Heart right ventricle (tissue), 16 donors: ENCODE results near the gene PIAS3. TPM values are rescaled to one million over a fixed set of nuclear protein-coding genes. Genes with fewer than 3 reads are reported as not detected.

Experiments
- ATAC-seq, 8 donors: fragments of 200-7000 bp; cut with Tn5 transposase; one replicate each; pipeline ENCODE4 v1.9.1; 2020; ENCODE audit warnings: mild to moderate bottlenecking in 8 of 8, moderate library complexity in 8 of 8, moderate number of reproducible peaks in 1 of 8
- DNase-seq, 2 donors: peaks; one replicate each; pipeline ENCODE4 v3.0.0-alpha.2; 2020
- H3K27ac ChIP-seq, 10 donors: fragments of 200-600 bp; sonication (generic) in 2 of 10; one replicate each; pipeline versions ENCODE4 v1.5.0 to v1.8.0; 2020 to 2022; ENCODE audit warnings: mild to moderate bottlenecking in 3 of 10
- H3K27me3 ChIP-seq, 7 donors: fragments of 200-600 bp; one replicate each; pipeline ENCODE4 v1.8.0; 2021 to 2022; ENCODE audit warnings: mild to moderate bottlenecking in 2 of 7
- H3K36me3 ChIP-seq, 9 donors: fragments of 200-600 bp; sonication (generic) in 1 of 9; one replicate each; pipeline versions ENCODE4 v1.5.0 to v1.8.0; 2020 to 2022; ENCODE audit warnings: mild to moderate bottlenecking in 2 of 9
- H3K4me1 ChIP-seq, 9 donors: fragments of 200-600 bp; sonication (generic) in 1 of 9; one replicate each; pipeline versions ENCODE4 v1.5.0 to v1.8.0; 2020 to 2022; ENCODE audit warnings: mild to moderate bottlenecking in 4 of 9
- H3K4me3 ChIP-seq, 10 donors: fragments of 200-600 bp; sonication (generic) in 2 of 10; one replicate each; pipeline versions ENCODE4 v1.5.0 to v1.8.0; 2020 to 2022; ENCODE audit warnings: mild to moderate bottlenecking in 7 of 10, moderate library complexity in 2 of 10
- H3K9me3 ChIP-seq, 11 donors: fragments of 200-600 bp in 10 of 11; sonication (generic) in 2 of 11; one replicate each; pipeline versions ENCODE4 v1.5.0 to v1.8.0; 2013 to 2022; ENCODE audit warnings: mild to moderate bottlenecking in 2 of 11, control low read depth in 1 of 11, moderate library complexity in 1 of 11
- WGBS, 2 donors: extraction: QIAGEN DNeasy Blood & Tissue Kit; methylation state at CpG; one replicate each; pipeline ENCODE4 v1.1.7; 2013; ENCODE audit warnings: inconsistent platforms in 1 of 2; 5-methylcytosine and 5-hydroxymethylcytosine counted together
- intact Hi-C, 10 donors: fragments of 100-400 bp; cut with DNase I; formaldehyde crosslinking; loops; one replicate each; pipeline versions ENCODE4 v1.11.1 to v1.14.2; 2022
- polyA plus RNA-seq, 2 donors: library from polyadenylated mRNA; stranded (reverse); fragments of 200-250 nt; gene quantifications; one replicate each; pipeline ENCODE4 v1.2.3, GENCODE V29; 2013
- total RNA-seq, 10 donors: library from RNA; stranded (reverse); fragmentation: NEBNext Ultra II Directional in 3 of 10; extraction: Animal tissue kit (Norgen Biotek cat#: 25700) in 3 of 10; gene quantifications; one replicate each; pipeline versions ENCODE4 v1.2.1 to v1.2.4, GENCODE V29; 2021 to 2023
- TF ChIP-seq, protein P1 (sequence below), 9 donors: fragments of 200-600 bp; sonication (generic) in 2 of 9; IDR thresholded peaks; one replicate each; pipeline versions ENCODE4 v1.5.0 to v1.8.0; 2021 to 2022; ENCODE audit warnings: antibody characterized with exemption in 9 of 9, mild to moderate bottlenecking in 5 of 9, moderate library complexity in 1 of 9
- donor health status: Arrhythmogenic right ventricular cardiomyopathy.
- donor health status: ischemic (EF 13 %, LVEDD 7.1; RV severe dilation, severe dysfunction).
- donor health status: healthy with polysubstance abuse.
- donor health status: DM: no; HTN: yes; CAD: no.
- donor health status: DM: no; HTN: no; CAD: no.
- donor health status: ischemic (EF 25% LVEDD 6.9; RV normal size, moderate dysfunction).
- donor health status: ischemic (EF 25% LVEDD 5.7; RV mildly dilated, moderate dysfunction).
- donor health status: healthy.
- donor health status: DM: yes; HTN: yes; CAD: no.
- donor health status: Ischemic cardiomyopathy.
- donor health status: ischemic (EF 35%, LVEDD 5.7; RV mildly dilated, moderate dysfunction).
- donor health status: nonischemic (EF 11% LVEDD 7.7; RV severe dilation, severe dysfunction).
- donor health status: DM: yes; HTN: yes; CAD: no.
- donor health status: PGD.
- donor health status: ischemic (EF 29% LVEDD 5.4; RV normal size, mild dysfunction).
- donor health status: nonischemic (EF 23%, LVEDD 6.1; RV moderate dilation, normal function).

Gene PIAS3
- total and polyA plus RNA-seq, 12 donors, result 12.6 to 28.7 (median 15.2) TPM

DNA sequence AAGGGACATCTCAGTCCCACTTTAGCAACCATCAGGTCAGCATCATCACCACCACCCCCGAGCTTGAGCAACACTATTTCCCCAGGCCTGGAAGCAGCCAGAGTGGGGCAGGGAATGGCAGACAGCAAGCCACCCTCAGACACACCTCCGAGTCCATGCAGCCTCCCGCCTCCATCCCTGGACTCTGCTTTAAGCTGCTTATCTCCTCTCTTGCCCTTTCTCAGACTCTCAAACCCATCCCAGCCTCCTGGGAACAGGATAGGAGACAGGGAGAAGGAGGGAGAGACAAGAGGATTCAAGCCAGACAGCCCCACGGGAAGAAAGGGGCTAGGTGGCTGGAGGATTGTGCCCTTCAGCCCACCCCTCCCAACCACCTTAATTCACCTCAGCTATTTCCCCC is 1.7 kb downstream of the PIAS3 start:
- H3K27ac ChIP-seq, result no peak overlapping the region
- no peaks in the 10 kb centered on the region for H3K27me3 ChIP-seq
- TF ChIP-seq, protein P1, sequence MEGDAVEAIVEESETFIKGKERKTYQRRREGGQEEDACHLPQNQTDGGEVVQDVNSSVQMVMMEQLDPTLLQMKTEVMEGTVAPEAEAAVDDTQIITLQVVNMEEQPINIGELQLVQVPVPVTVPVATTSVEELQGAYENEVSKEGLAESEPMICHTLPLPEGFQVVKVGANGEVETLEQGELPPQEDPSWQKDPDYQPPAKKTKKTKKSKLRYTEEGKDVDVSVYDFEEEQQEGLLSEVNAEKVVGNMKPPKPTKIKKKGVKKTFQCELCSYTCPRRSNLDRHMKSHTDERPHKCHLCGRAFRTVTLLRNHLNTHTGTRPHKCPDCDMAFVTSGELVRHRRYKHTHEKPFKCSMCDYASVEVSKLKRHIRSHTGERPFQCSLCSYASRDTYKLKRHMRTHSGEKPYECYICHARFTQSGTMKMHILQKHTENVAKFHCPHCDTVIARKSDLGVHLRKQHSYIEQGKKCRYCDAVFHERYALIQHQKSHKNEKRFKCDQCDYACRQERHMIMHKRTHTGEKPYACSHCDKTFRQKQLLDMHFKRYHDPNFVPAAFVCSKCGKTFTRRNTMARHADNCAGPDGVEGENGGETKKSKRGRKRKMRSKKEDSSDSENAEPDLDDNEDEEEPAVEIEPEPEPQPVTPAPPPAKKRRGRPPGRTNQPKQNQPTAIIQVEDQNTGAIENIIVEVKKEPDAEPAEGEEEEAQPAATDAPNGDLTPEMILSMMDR (IDR thresholded peaks at IDR 0.05), result no peak
- WGBS, 2 donors, result 67 to 73% methylated on average over 4 of the region's 4 CpGs
- ATAC-seq (no peak), DNase-seq (no peak)
- H3K4me3 ChIP-seq, result no peak overlapping the region
- peaks cover 0 to 48% (median 36%) of the 10 kb centered on the region in 9 donors for H3K36me3 ChIP-seq
- peaks cover 8 to 22% (median 17%) of the 10 kb centered on the region in 9 donors for H3K4me1 ChIP-seq
- no peaks in the 10 kb centered on the region for H3K9me3 ChIP-seq
- intact Hi-C loops, result loop anchor here in 4 of 10 donors (5.0 kb wide), 4 partner anchors 35 to 115 kb away; partner anchors contain the start of genes ITGA10 (in 2 of the 4) and PEX11B (in 1 of the 4)

GRCh38 chr1:145855426-145855948 is 3.4 kb downstream of the PIAS3 start:
- Histone ChIP-seq H3K9me3 (no peaks in the 10 kb centered on the region), H3K4me3 (no peak overlapping the region), H3K27me3 (no peaks in the 10 kb centered on the region), H3K27ac (no peak overlapping the region), H3K36me3 (peaks cover 0 to 64% (median 48%) of the 10 kb centered on the region in 9 donors), H3K4me1 (peaks cover 8 to 22% (median 17%) of the 10 kb centered on the region in 9 donors)
- no peak for ATAC-seq
- intact Hi-C loops, result loop anchor here in 4 of 10 donors (5.0 kb wide), 4 partner anchors 37 to 117 kb away; partner anchors contain the start of genes ITGA10 (in 2 of the 4) and PEX11B (in 1 of the 4)
- TF ChIP-seq, protein P1 (IDR thresholded peaks at IDR 0.05), result peak in 1 of 9 donors; percentile 9
- WGBS, 2 donors, result 88 to 91% methylated on average over 7 of the region's 7 CpGs
- no peak for DNase-seq

GRCh38 chr1:145849356-145850160 is 9.3 kb downstream of the PIAS3 start:
- Histone ChIP-seq H3K27me3 (no peaks in the 10 kb centered on the region), H3K4me3 (no peak overlapping the region), H3K9me3 (no peaks in the 10 kb centered on the region), H3K36me3 (peaks cover 0 to 73% (median 48%) of the 10 kb centered on the region in 9 donors), H3K27ac (peak overlapping the region in 1 of 10 donors; percentile 15), H3K4me1 (peaks cover 0 to 17% (median 14%) of the 10 kb centered on the region in 9 donors)
- WGBS, 2 donors, result 71 to 77% methylated on average over 15 of the region's 15 CpGs
- TF ChIP-seq, protein P1 (IDR thresholded peaks at IDR 0.05), result peak in 7 of 9 donors; percentile 6 to 45 (median 32)
- DNase-seq (no peak), ATAC-seq (no peak)
- intact Hi-C loops, result loop anchor here in 8 of 10 donors (5.0 to 10.0 kb wide), 9 partner anchors 63 to 168 kb away; partner anchors contain the start of genes ITGA10 (in 3 of the 8) and PEX11B (in 3 of the 8)

DNA sequence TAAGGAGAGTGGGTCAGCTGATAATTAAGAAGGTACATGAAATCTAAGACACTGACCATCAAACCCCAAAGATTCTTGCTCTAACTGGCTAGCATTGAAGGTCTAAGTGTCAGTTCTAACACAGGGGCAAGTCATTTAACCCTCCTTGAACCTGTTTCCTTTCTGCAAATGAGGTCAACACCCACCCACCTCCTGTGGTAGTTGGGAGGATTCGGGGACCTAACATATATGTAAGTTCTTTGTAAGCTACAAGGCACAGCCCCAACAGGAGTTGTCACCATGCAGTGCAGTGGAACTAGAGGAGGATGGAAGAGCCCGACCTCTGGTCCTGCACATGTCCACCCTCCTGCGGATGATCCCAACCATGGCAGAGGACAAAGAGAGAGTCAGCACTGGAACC is 11.1 kb downstream of the PIAS3 start:
- intact Hi-C loops, result loop anchor here in 8 of 10 donors (5.0 to 10.0 kb wide), 9 partner anchors 63 to 169 kb away; partner anchors contain the start of genes ITGA10 (in 3 of the 8) and PEX11B (in 3 of the 8)
- ATAC-seq (no peak), DNase-seq (no peak)
- peaks cover 0 to 19% (median 16%) of the 10 kb centered on the region in 9 donors for H3K4me1 ChIP-seq
- H3K27ac ChIP-seq, result no peak overlapping the region
- no peaks in the 10 kb centered on the region for H3K27me3 ChIP-seq
- H3K36me3 ChIP-seq, result peaks cover 0 to 66% (median 33%) of the 10 kb centered on the region in 9 donors
- no peak overlapping the region for H3K4me3 ChIP-seq
- no peaks in the 10 kb centered on the region for H3K9me3 ChIP-seq
- TF ChIP-seq, protein P1 (IDR thresholded peaks at IDR 0.05), result no peak
- WGBS, 2 donors, result 76% methylated on average over 3 of the region's 3 CpGs
